Measurements from ENCODE around the gene PTPN18.
"Not testable (repeated sequence)": the region's sequence is repeated elsewhere in the genome, so short reads cannot be mapped to it uniquely, and the experiment has no call there.

The PTPN18 gene

GRCh38 chr2:130391058-130391871, 35.4 kb downstream of the PTPN18 start:
- H3K9me3 ChIP-seq (ENCODE audit: severe bottlenecking): no peaks in the 10 kb centered on the region
- peak; percentile 85 for DNase-seq
- no peaks in the 10 kb centered on the region for H3K36me3 ChIP-seq
- H3K4me3 ChIP-seq (ENCODE audit: low read depth, low read length): peak overlapping the region; percentile 79
- no peak for TF ChIP-seq CTCF (IDR thresholded peaks at IDR 0.05; ENCODE audit: low read depth, low read length)
- peak overlapping the region; percentile 83 for H3K27ac ChIP-seq
- H3K27me3 ChIP-seq (ENCODE audit: insufficient read depth, low read depth, severe bottlenecking): no peaks in the 10 kb centered on the region

GRCh38 chr2:130391872-130392670, 36.2 kb downstream of the PTPN18 start:
- Histone ChIP-seq H3K9me3 (ENCODE audit: severe bottlenecking) (no peaks in the 10 kb centered on the region), H3K27me3 (ENCODE audit: insufficient read depth, low read depth, severe bottlenecking) (no peaks in the 10 kb centered on the region), H3K4me3 (ENCODE audit: low read depth, low read length) (peak overlapping the region; percentile 79), H3K27ac (peak overlapping the region; percentile 83), H3K36me3 (no peaks in the 10 kb centered on the region)
- DNase-seq: peak; percentile 56
- TF ChIP-seq CTCF (IDR thresholded peaks at IDR 0.05; ENCODE audit: low read depth, low read length): no peak

DNA sequence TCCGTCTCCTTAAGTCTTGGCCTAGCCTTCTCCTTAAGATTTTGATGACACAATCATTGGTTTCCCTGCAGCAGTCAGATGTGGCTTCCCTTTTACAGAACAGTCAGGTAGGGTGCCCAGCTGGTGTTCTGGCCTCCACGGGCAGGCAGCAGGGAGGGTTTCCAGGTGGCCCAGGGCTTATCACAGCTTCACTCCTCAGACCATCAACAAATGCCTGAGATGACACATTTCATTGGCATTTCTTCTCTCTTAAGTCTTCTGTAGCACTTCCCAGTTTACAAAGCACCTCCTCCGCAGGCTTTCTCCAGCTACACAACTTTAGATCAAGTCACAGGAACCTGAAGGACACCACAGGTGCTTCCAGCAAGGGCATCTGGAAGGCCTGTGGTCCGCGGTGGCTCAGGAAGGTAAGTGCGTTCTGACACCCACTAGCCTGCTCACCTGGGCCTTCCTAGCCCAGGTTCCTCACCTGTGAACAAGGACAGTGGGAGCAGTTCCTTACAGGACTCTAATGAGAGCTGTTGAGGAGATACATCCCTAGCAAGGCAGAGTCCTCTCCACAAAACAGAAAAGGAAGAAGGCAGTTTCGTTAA, 37.6 kb downstream of the PTPN18 start:
- TF ChIP-seq CTCF (IDR thresholded peaks at IDR 0.05; ENCODE audit: low read depth, low read length): no peak
- Histone ChIP-seq H3K4me3 (ENCODE audit: low read depth, low read length) (no peak overlapping the region), H3K27ac (no peak overlapping the region), H3K36me3 (no peaks in the 10 kb centered on the region), H3K27me3 (ENCODE audit: insufficient read depth, low read depth, severe bottlenecking) (no peaks in the 10 kb centered on the region), H3K9me3 (ENCODE audit: severe bottlenecking) (no peaks in the 10 kb centered on the region)
- no peak for DNase-seq

DNA sequence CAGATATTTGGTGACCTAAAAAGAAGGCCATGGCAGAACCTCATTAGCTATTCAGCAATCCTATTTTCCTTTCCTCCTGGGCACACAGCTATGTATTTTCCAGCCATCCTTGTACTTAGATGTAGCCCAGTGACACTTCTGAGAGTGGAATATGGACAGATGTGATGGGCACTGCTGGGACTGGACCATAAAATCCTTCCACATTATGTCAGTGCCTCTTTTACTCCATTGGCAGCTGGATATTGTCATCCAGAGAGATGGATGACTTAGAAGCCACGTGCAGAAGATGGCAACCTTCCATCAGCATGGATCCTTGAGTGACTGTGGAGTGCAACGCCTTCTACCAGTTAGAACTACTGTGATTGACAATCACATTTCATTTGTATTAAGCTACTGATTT, 50.4 kb downstream of the PTPN18 start:
- H3K36me3 ChIP-seq: not testable (repeated sequence)

DNA sequence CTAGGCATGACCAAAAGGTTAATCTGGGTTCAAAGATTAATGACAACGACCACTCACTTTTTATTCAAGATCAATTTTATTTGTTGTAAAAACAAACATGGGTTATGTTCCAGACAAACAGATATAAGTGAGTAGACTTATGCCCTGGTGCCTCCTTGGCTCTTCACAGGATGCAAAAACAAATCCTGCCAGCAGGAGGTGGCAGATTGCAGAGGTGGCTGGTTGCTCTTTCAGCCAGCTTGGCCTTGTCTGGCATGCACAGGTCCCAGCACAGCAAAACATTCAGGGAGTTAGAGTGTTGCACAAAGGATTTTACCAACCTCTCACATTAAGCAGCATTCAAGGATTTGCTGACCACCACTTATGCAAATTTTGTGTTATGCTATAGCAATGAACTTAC, 60.8 kb downstream of the PTPN18 start:
- H3K27me3 ChIP-seq (ENCODE audit: insufficient read depth, low read depth, severe bottlenecking); H3K36me3 ChIP-seq; H3K9me3 ChIP-seq (ENCODE audit: severe bottlenecking); H3K27ac ChIP-seq; H3K4me3 ChIP-seq (ENCODE audit: low read depth, low read length): not testable (repeated sequence)
- DNase-seq: peak; percentile 56
- peak; percentile 35; the same call in 1 of the 2 replicates for TF ChIP-seq CTCF (IDR thresholded peaks at IDR 0.05; ENCODE audit: low read depth, low read length)

More for the DNA sequence above, 50.4 kb downstream of the PTPN18 start:
- H3K4me3 ChIP-seq (ENCODE audit: low read depth, low read length); DNase-seq; H3K27me3 ChIP-seq (ENCODE audit: insufficient read depth, low read depth, severe bottlenecking); H3K27ac ChIP-seq; H3K9me3 ChIP-seq (ENCODE audit: severe bottlenecking): not testable (repeated sequence)

DNA sequence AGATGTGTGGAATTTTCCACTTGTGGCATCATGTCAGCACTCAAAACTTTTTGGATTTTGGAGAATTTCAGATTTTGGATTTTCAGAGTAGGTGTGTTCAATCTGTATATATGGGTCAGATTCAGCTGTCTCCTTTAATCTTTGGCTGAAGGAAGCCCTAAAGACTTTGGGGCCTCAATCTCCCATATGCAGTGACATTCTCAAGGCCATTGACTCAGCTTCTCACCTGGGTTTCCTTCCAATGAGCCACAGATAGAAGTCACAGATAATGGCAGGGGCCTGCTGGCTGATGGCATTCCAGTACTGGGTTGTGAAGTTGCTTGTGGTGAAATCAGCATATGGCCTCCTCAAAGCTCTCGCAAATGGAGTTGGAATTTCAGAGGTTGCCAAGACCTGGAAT, 63.0 kb downstream of the PTPN18 start:
- not testable (repeated sequence) for H3K9me3 ChIP-seq (ENCODE audit: severe bottlenecking); H3K27me3 ChIP-seq (ENCODE audit: insufficient read depth, low read depth, severe bottlenecking); DNase-seq

More for the DNA sequence above, 63.0 kb downstream of the PTPN18 start:
- H3K36me3 ChIP-seq; H3K27ac ChIP-seq; H3K4me3 ChIP-seq (ENCODE audit: low read depth, low read length): not testable (repeated sequence)

All from WERI-Rb-1 (cell line).